Endothelial cell of umbilical vein (primary cell): ENCODE data around the gene UBE2I. TPM values are rescaled to one million over a fixed set of nuclear protein-coding genes. Genes with fewer than 3 reads are reported as not detected.

Experiments
- BruUV-seq: library from RNA; stranded (reverse); fragments of 400-500 nt; replicated peaks from 2 replicates; lab custom pipeline; 2021; lab: Mats Ljungman, UMichigan
- CTCF ChIA-PET: fragments of 300-600, 350-600 bp; sonication (Branson Sonifier 250); formaldehyde crosslinking; loops from one replicate; lab custom pipeline; 2021; ENCODE audit warnings: antibody characterized with exemption, inconsistent platforms; lab: Charles Lee
- POLR2A ChIA-PET: fragments of 300-600, 350-600 bp; sonication (Branson Sonifier 250); formaldehyde crosslinking; loops from one replicate; lab custom pipeline; 2021; ENCODE audit warnings: antibody characterized with exemption, inconsistent platforms; lab: Charles Lee
- DNase-seq: peaks from one replicate; pipeline ENCODE4 v3.0.0-alpha.2; 2011; ENCODE audit warnings: low read depth, low spot score
- FAIRE-seq: peaks from 2 replicates; lab custom pipeline; 2011; peaks lifted over from hg19 to GRCh38; lab: Jason Lieb, UNC
- H2AFZ ChIP-seq: 2 replicates; pipeline ENCODE4 v1.6.0; 2012; ENCODE audit warnings: low read depth, low read length, control low read depth, inconsistent platforms
- H3K27ac ChIP-seq: 2 replicates; pipeline ENCODE4 v1.5.1; 2011; ENCODE audit warnings: low read depth, mild to moderate bottlenecking, control low read depth, low read length, moderate library complexity; ENCODE audit not compliant: insufficient read depth
- H3K27me3 ChIP-seq, 2 experiments: 2 replicates each; pipeline versions ENCODE4 v1.6.0 to v1.6.1; 2011; ENCODE audit warnings: low read length in 2 of 2, mixed read lengths in 1 of 2; ENCODE audit not compliant: control insufficient read depth in 2 of 2, insufficient read depth in 2 of 2
- H3K36me3 ChIP-seq, 2 experiments: 2 replicates in 1 of 2; 3 replicates in 1 of 2; pipeline ENCODE4 v1.5.1; 2011; ENCODE audit warnings: low read length in 2 of 2, mild to moderate bottlenecking in 1 of 2, moderate library complexity in 1 of 2; ENCODE audit not compliant: control insufficient read depth in 2 of 2, insufficient read depth in 2 of 2; ENCODE audit errors: extremely low read depth in 1 of 2
- H3K4me1 ChIP-seq: 3 replicates; pipeline ENCODE4 v1.5.1; 2011; ENCODE audit warnings: mild to moderate bottlenecking, low read length; ENCODE audit not compliant: control insufficient read depth, insufficient read depth; ENCODE audit errors: extremely low read depth
- H3K4me2 ChIP-seq: 2 replicates; pipeline ENCODE4 v1.6.1; 2011; ENCODE audit warnings: low read length, control low read depth, mixed read lengths; ENCODE audit not compliant: insufficient read depth
- H3K4me3 ChIP-seq, 3 experiments: fragments of 200-600 bp in 1 of 3; sonication (generic), shearing (Covaris generic) in 1 of 3; replicated peaks in 1 of 3; 2 replicates each; pipeline ENCODE4 v1.5.1; 2011 to 2016; ENCODE audit warnings: control low read depth in 3 of 3, low read length in 3 of 3, mild to moderate bottlenecking in 2 of 3, inconsistent platforms in 1 of 3, low read depth in 1 of 3, moderate library complexity in 1 of 3; ENCODE audit not compliant: insufficient read depth in 1 of 3
- H3K79me2 ChIP-seq: 2 replicates; pipeline ENCODE4 v1.6.0; 2012; ENCODE audit warnings: low read length, inconsistent platforms; ENCODE audit not compliant: control insufficient read depth, insufficient read depth
- H3K9ac ChIP-seq: replicated peaks from 2 replicates; pipeline ENCODE3; 2011; ENCODE audit warnings: low read length, control low read depth; ENCODE audit not compliant: insufficient read depth; ENCODE audit errors: extremely low read depth
- H3K9me1 ChIP-seq: replicated peaks from 3 replicates; pipeline ENCODE4 v1.6.0; 2011; ENCODE audit warnings: mild to moderate bottlenecking, low read length; ENCODE audit not compliant: control insufficient read depth, insufficient read depth; ENCODE audit errors: extremely low read depth
- H3K9me3 ChIP-seq: replicated peaks from 2 replicates; pipeline ENCODE4 v1.5.1; 2012; ENCODE audit warnings: low read length, inconsistent platforms; ENCODE audit not compliant: control insufficient read depth, insufficient read depth
- H4K20me1 ChIP-seq: replicated peaks from 2 replicates; pipeline ENCODE3; 2011; ENCODE audit warnings: mild to moderate bottlenecking, low read length; ENCODE audit not compliant: control insufficient read depth, insufficient read depth; ENCODE audit errors: extremely low read depth
- EZH2 ChIP-seq: IDR thresholded peaks from 2 replicates; pipeline ENCODE4 v1.6.1; 2012; ENCODE audit warnings: borderline replicate concordance, low read depth, mild to moderate bottlenecking, moderate library complexity, low read length, inconsistent platforms; ENCODE audit not compliant: severe bottlenecking
- FOS ChIP-seq: IDR thresholded peaks from 2 replicates; pipeline ENCODE4 v1.6.1; 2011; ENCODE audit warnings: mild to moderate bottlenecking, low read length, moderate library complexity, borderline replicate concordance; ENCODE audit not compliant: insufficient read depth
- GATA2 ChIP-seq: IDR thresholded peaks from 2 replicates; pipeline ENCODE4 v1.7.0; 2011; ENCODE audit warnings: low read depth, mild to moderate bottlenecking, moderate library complexity, mixed read lengths, low read length; ENCODE audit not compliant: insufficient read length, insufficient read depth
- JUN ChIP-seq: IDR thresholded peaks from 2 replicates; pipeline ENCODE4 v1.6.1; 2011; ENCODE audit warnings: borderline replicate concordance, low read depth; ENCODE audit not compliant: insufficient read length, insufficient read depth
- MYC ChIP-seq: IDR thresholded peaks from one replicate; pipeline ENCODE4 v1.6.1; 2011; ENCODE audit warnings: mild to moderate bottlenecking, low read depth, low read length
- POLR2A ChIP-seq: IDR thresholded peaks from 2 replicates; pipeline ENCODE4 v1.6.1; 2012; ENCODE audit warnings: low read depth, mild to moderate bottlenecking, control low read depth, low read length
- POLR2AphosphoS5 ChIP-seq: IDR thresholded peaks from 2 replicates; pipeline ENCODE4 v1.6.1; 2012; ENCODE audit warnings: low read depth, mild to moderate bottlenecking, control low read depth, low read length, moderate library complexity; ENCODE audit not compliant: insufficient read depth
- dilution Hi-C: fragments of 300-500 bp; cut with MboI; formaldehyde crosslinking; loops from one replicate; pipeline ENCODE4 v1.15.0; 2019; ENCODE audit warnings: low sequenced_read_pairs; ENCODE audit not compliant: extremely low pct_ligation_motif_present
- intact Hi-C: fragments of 100-400 bp; cut with micrococcal nuclease; formaldehyde crosslinking; loops from one replicate; pipeline ENCODE4 v1.10.0; 2022
- polyA plus RNA-seq, 4 experiments: library from polyadenylated mRNA; depleted of rRNA in 3 of 4; stranded (reverse) in 3 of 4; unstranded in 1 of 4; fragments of >200 nt; gene quantifications; 2 replicates each; pipeline versions ENCODE4 v1.2.1 to v1.2.3, GENCODE V29; 2011 to 2012; ENCODE audit warnings: missing spikeins in 1 of 4
- total RNA-seq: library from RNA; stranded (reverse); gene quantifications from 2 replicates; pipeline ENCODE4 v1.2.3, GENCODE V29; 2021
- TF ChIP-seq, protein P1 (sequence below): IDR thresholded peaks from 2 replicates; pipeline ENCODE4 v1.6.1; 2011; ENCODE audit not compliant: insufficient read depth, insufficient read length
- TF ChIP-seq, protein P2 (sequence below), 2 donors: IDR thresholded peaks; 1 replicate in 1 of 2; 2 replicates in 1 of 2; pipeline ENCODE4 v1.5.1; 2011; ENCODE audit warnings: low read length in 2 of 2, mild to moderate bottlenecking in 2 of 2, moderate library complexity in 2 of 2, control low read depth in 1 of 2, inconsistent platforms in 1 of 2, low read depth in 1 of 2; ENCODE audit not compliant: insufficient read depth in 1 of 2; ENCODE audit errors: extremely low read depth in 1 of 2

UBE2I gene
- total and polyA plus RNA-seq, 2 donors (not counting 3 experiments of a cell fraction or from before 2014, with no cell fraction given) = 122 to 233 TPM

DNA sequence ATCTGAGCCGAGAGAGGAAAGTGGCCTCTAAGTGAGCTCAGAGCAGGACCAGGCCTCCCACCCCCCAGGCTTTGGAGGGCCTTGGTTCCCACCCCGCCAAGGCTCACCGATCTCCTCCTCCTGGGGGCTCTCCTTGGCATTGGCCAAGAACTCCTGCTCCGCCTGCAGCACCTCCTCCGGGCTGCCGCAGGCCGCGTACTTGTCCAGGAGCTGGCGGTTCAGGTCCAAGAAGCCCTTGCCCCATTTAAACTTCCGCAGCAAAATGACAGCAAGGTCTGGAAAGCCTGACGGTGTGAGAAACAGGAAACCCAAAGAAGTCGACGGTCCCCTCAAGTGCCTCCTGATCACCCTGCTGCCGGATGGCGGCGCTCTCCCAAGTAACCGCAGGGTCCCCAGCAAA lies 40.5 kb downstream of the UBE2I start:
- no peaks in the 10 kb centered on the region for H4K20me1 ChIP-seq
- peaks cover 0 to 11% of the 10 kb centered on the region in 2 experiments for H3K36me3 ChIP-seq
- no peak overlapping the region for H3K4me3 ChIP-seq
- intact Hi-C loops = no loop called here
- POLR2A ChIA-PET = no interaction called here
- dilution Hi-C loops = no loop called here
- no peak overlapping the region for H3K9ac ChIP-seq
- TF ChIP-seq, protein P1, sequence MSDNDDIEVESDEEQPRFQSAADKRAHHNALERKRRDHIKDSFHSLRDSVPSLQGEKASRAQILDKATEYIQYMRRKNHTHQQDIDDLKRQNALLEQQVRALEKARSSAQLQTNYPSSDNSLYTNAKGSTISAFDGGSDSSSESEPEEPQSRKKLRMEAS = no peak
- TF ChIP-seq GATA2 = no peak
- no peak for TF ChIP-seq POLR2AphosphoS5
- no peak for TF ChIP-seq POLR2A
- no peak for TF ChIP-seq JUN
- TF ChIP-seq, protein P2, sequence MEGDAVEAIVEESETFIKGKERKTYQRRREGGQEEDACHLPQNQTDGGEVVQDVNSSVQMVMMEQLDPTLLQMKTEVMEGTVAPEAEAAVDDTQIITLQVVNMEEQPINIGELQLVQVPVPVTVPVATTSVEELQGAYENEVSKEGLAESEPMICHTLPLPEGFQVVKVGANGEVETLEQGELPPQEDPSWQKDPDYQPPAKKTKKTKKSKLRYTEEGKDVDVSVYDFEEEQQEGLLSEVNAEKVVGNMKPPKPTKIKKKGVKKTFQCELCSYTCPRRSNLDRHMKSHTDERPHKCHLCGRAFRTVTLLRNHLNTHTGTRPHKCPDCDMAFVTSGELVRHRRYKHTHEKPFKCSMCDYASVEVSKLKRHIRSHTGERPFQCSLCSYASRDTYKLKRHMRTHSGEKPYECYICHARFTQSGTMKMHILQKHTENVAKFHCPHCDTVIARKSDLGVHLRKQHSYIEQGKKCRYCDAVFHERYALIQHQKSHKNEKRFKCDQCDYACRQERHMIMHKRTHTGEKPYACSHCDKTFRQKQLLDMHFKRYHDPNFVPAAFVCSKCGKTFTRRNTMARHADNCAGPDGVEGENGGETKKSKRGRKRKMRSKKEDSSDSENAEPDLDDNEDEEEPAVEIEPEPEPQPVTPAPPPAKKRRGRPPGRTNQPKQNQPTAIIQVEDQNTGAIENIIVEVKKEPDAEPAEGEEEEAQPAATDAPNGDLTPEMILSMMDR (IDR thresholded peaks at IDR 0.05; ENCODE audit: extremely low read depth in 1 of 2, insufficient read depth in 1 of 2, low read depth in 1 of 2, low read length in 2 of 2) = no peak
- TF ChIP-seq EZH2 = no peak
- TF ChIP-seq FOS = no peak
- TF ChIP-seq MYC = no peak
- no TSS peak for BruUV-seq
- no peak overlapping the region for H2AFZ ChIP-seq
- H3K27me3 ChIP-seq = no peaks in the 10 kb centered on the region
- DNase-seq (no peak), FAIRE-seq (no peak)
- H3K79me2 ChIP-seq = peaks cover 36% of the 10 kb centered on the region
- peaks cover 13% of the 10 kb centered on the region for H3K4me1 ChIP-seq
- CTCF ChIA-PET = interaction anchor here (2.2 kb wide), 1 partner anchor 14 kb away, joined by 5 read pairs; no protein-coding TSS in a partner anchor
- no peaks in the 10 kb centered on the region for H3K9me1 ChIP-seq
- H3K27ac ChIP-seq = no peak overlapping the region
- H3K9me3 ChIP-seq = no peaks in the 10 kb centered on the region
- H3K4me2 ChIP-seq = no peak overlapping the region
